HUES64 (cell line): ENCODE measurements around the gene CSNK2B.

Source experiments
- H3K27ac ChIP-seq: 2 replicates; pipeline ENCODE4 v1.7.0; 2013; ENCODE audit warnings: low read depth, low read length, inconsistent platforms
- H3K27me3 ChIP-seq: 2 replicates; pipeline ENCODE4 v1.6.1; 2013; ENCODE audit warnings: mild to moderate bottlenecking, low read length; ENCODE audit not compliant: insufficient read depth
- H3K36me3 ChIP-seq: 2 replicates; pipeline ENCODE4 v1.6.1; 2013; ENCODE audit warnings: mild to moderate bottlenecking, low read length; ENCODE audit not compliant: insufficient read depth
- H3K4me1 ChIP-seq: 2 replicates; pipeline ENCODE4 v1.6.1; 2013; ENCODE audit warnings: mild to moderate bottlenecking, low read length, moderate library complexity; ENCODE audit not compliant: insufficient read depth
- H3K4me3 ChIP-seq: 2 replicates; pipeline ENCODE4 v1.5.1; 2013; ENCODE audit warnings: mild to moderate bottlenecking, low read length, moderate library complexity
- H3K9ac ChIP-seq: 2 replicates; pipeline ENCODE4 v1.6.1; 2013; ENCODE audit warnings: mild to moderate bottlenecking, low read depth, low read length
- H3K9me3 ChIP-seq: 2 replicates; pipeline ENCODE4 v1.6.1; 2013; ENCODE audit warnings: low read depth, low read length; ENCODE audit not compliant: insufficient read depth
- WGBS: fragments of 150-250, 120-280 bp; methylation state at CpG from one replicate; pipeline ENCODE4 v1.1.7; 2013; ENCODE audit warnings: missing lambda C conversion rate; 5-methylcytosine and 5-hydroxymethylcytosine counted together

Gene CSNK2B

DNA sequence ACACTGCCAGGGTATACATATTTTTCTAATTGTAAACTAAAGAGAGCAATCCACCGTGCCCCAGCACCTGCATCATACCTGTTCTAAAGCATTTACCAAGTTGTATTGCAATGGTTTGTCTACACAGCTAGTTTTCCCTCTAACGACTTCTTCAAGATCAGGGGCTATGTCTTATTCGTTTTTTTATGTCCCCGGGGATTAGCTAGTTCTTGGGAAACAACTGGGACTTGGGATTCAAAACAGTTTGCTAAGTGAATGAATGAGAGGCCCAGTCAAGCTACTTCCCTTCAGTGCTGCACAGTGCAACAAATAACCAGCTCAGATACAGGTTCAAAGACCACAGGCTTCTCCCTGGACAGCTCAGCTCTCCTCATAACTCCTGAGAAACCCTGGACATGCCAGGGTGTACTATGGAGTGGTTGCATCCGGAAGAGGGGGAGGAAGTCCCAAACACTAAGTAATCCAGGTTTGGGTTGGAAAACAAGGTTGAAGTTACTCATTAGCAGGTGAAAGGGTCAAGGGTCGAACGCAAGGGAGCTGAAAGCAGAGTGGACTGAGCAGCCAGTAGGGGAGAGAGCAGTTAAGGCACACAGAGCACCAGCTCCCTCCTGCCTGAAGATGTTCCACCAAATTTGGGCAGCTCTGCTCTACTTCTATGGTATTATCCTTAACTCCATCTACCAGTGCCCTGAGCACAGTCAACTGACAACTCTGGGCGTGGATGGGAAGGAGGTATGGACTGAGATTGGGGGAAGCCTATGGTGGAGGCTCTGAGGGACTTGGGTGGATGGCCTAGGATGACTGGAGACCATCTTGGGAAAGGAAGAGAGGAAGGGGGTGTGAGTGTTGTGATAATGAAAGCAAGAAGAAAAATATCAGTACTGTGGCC is 10.3 kb upstream of the CSNK2B start, which contains the start of gene APOM:
Gene APOM, plus strand, starts transcription at position 546 of the 889 bp plus-strand sequence. Its CDS starts 73 bp downstream, at position 619.
- Histone ChIP-seq H3K27me3 (no peaks in the 10 kb centered on the region), H3K9me3 (no peaks in the 10 kb centered on the region), H3K9ac (no peak within 1 kb of the TSS), H3K4me1 (peaks cover 10% of the 10 kb centered on the region; the same call in 1 of the 2 replicates), H3K4me3 (no peak within 1 kb of the TSS), H3K36me3 (peaks cover 16% of the 10 kb centered on the region), H3K27ac (no peak within 1 kb of the TSS)
- WGBS = 90% methylated on average over 8 of the region's 8 CpGs

DNA sequence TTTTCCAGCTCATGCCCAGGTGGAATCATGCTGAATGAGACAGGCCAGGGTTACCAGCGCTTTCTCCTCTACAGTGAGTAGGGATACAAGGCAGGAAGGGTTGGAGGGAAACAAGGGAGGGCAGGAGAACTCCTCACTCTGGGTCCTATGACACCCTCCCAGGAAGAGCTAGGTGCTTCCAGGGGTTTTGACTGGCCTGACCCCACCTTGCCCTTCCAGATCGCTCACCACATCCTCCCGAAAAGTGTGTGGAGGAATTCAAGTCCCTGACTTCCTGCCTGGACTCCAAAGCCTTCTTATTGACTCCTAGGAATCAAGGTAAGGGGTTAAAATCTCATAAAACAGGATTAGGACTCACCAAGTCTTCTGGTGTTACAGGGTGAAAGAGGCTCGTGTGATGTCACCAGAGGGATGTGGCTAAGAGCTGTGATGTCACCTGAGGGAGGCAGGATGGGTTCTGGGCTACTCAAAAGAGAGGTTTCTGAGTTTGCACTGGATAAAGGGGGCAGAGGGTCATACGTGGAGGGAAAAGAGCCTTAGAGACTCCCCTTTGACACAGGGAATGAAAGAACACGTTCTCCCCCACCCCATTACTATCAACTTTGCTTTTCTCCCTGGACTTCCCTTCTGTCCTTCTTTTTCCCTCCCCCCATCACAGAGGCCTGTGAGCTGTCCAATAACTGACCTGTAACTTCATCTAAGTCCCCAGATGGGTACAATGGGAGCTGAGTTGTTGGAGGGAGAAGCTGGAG is 8.3 kb upstream of the CSNK2B start:
- Histone ChIP-seq H3K9ac (no peak overlapping the region), H3K36me3 (peaks cover 22% of the 10 kb centered on the region), H3K27me3 (no peaks in the 10 kb centered on the region), H3K27ac (no peak overlapping the region), H3K4me1 (peaks cover 8% of the 10 kb centered on the region; the same call in 1 of the 2 replicates), H3K9me3 (no peaks in the 10 kb centered on the region), H3K4me3 (no peak overlapping the region)
- WGBS = 92% methylated on average over 6 of the region's 6 CpGs

DNA sequence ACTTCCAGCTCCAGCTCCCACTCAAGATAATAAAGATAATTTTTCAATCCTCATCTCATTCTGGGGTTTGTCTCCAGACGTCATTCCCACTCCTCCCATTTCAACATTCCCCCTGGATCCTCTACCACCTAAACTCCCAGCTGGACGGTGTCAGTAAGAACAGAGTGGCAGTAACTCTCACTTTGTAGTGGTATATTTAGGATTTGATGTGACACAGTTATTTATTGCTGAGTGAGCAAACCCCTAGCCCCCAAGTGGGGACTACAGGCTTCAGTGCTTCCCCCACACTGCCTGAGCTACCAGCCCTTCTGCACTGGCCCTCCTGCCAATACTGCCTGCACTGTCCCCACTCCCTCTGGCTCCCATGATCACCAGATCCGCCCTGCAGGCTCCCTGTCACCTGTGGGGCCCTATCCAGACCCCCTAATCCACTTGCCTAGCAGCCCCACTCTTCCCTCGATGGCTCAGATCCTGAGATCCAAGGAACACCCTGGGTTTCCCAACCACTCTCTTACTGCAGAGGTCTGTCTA is 7.7 kb upstream of the CSNK2B start:
- WGBS = 89% methylated on average over 4 of the region's 4 CpGs
- Histone ChIP-seq H3K9me3 (no peaks in the 10 kb centered on the region), H3K36me3 (peaks cover 29% of the 10 kb centered on the region), H3K27ac (no peak overlapping the region), H3K4me3 (no peak overlapping the region), H3K4me1 (peaks cover 9% of the 10 kb centered on the region), H3K9ac (no peak overlapping the region), H3K27me3 (no peaks in the 10 kb centered on the region)

DNA sequence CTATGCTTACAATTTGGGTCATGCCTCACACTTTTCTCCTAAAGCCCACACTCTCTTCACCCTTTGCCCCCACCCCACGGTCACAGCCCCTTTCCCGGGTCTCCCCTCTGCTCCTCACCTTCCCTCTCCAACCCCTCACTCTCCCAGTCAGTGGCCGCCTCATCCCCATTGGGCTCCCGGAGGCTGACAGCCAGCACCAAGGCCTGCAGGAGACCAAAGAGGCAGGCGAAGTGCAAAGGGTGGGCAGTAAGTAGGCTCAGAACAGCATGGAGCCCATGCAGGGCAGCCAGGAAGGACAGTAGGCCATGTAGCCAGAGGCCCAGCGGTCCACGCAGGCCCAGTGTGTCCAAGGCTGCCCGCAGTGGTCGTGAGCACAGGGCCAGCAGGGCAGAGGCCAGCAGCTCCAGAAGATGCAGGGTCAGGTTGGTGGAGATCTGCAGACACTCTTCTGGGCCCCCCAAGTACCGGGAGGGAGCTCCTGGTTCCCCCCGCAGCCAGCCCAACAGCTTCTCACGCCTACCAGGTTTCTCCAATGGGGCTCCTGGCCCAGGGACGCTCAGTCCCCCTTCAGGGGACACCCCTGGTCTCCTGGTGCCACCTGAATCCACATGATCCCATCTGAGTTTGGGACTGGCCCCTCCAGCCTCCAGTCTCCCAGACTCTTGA is 6.8 kb upstream of the CSNK2B start:
- Histone ChIP-seq H3K4me1 (peaks cover 17% of the 10 kb centered on the region), H3K9me3 (no peaks in the 10 kb centered on the region), H3K36me3 (peaks cover 38% of the 10 kb centered on the region), H3K9ac (peak overlapping the region; percentile 91; the same call in 1 of the 2 replicates), H3K4me3 (peak overlapping the region; percentile 83), H3K27me3 (no peaks in the 10 kb centered on the region), H3K27ac (no peak overlapping the region)
- 94% methylated on average over 13 of the region's 13 CpGs for WGBS

DNA sequence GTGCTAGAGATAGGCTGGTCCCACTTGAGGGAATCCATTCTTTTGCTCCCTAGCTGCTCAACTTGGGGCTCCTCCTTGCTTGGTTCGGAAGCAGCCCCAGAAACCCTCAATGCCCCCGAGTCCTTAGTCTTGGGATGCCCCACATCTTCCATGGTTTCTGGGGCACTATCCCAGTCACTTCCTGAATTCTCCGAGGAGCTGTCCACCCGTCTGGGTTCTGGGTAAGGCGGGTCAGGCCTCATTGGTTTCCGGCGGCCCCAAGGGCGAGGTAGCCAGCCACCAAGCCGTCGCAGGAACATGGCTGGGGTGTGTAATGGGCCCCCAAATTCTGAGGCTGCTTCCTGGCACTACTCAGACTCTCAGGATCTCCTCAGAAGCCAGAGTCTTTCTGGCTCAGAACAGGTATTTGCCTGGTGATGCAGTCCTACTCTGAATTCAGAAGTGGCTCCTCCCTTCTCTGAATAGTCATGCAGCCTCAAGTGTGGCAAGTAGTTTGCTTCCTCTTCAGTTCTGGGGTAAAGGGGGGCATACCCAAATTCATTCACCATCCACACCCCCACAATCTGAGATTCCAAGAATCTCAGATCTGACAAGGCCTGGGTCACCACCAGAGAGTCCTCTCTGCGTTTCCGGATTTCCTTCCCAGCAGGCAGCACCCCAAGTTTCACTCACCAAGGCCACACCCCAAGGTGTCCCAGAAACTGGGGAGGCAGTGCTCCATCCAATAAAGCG is 6.1 kb upstream of the CSNK2B start:
- Histone ChIP-seq H3K27ac (peak overlapping the region; percentile 88), H3K27me3 (no peaks in the 10 kb centered on the region), H3K4me3 (peak overlapping the region; percentile 83), H3K9me3 (no peaks in the 10 kb centered on the region), H3K4me1 (peaks cover 19% of the 10 kb centered on the region), H3K9ac (peak overlapping the region; percentile 91), H3K36me3 (peaks cover 38% of the 10 kb centered on the region)
- WGBS = 49% methylated on average over 13 of the region's 13 CpGs

DNA sequence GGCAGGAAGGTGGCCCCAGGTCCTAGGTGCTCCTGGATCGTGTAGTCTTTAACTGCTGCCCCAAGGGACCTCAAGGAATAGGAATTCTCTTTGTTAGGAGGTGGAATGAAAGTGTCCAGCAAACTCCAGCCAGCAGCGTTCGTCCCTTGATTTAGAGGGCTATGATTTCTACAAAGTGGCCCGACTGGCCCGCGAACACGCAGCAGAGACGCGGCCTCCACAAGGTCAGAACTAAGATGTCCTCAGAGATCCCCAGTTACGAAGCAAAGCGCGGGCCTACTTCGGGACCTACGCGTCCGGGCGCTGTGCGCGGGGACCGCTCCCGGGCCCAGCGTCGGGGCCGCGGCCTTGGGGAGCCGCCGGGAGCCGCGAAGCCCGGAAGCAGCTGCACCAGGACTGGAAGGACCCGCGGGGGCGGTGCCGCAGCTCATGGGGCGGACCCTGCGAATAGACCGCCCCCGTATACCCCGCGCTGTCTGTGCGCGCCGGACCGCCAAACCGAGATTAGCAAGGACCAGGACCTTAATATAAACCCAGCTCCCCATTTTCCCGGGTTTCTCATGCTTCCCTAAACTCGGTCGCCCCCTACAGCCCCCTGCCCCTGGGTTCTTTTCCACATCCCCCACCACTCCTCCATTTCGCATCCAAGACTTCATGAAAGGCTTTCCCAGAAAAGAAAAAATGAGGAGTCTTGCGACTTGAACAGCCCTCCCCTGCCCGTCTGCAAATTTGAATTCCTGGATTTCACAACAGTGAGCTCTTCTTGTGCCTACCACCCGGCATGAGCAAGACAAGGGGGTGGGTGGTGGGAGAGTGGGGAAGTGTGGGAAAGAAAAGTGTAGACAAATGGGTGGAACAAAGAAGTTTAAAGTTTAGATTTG is 5.3 kb upstream of the CSNK2B start, which contains the start of gene C6orf47:
Gene C6orf47, minus strand, starts transcription at position 398 of the 881 bp plus-strand sequence. CDS start 831 bp downstream, outside the sequence.
- peak within 1 kb of the TSS; percentile 91 for H3K9ac ChIP-seq
- peak within 1 kb of the TSS; percentile 88 for H3K27ac ChIP-seq
- 1% methylated on average over 52 of the region's 52 CpGs for WGBS
- H3K4me3 ChIP-seq = peak within 1 kb of the TSS; percentile 83
- peaks cover 19% of the 10 kb centered on the region for H3K4me1 ChIP-seq
- peaks cover 38% of the 10 kb centered on the region for H3K36me3 ChIP-seq
- no peaks in the 10 kb centered on the region for H3K9me3 ChIP-seq
- no peaks in the 10 kb centered on the region for H3K27me3 ChIP-seq

DNA sequence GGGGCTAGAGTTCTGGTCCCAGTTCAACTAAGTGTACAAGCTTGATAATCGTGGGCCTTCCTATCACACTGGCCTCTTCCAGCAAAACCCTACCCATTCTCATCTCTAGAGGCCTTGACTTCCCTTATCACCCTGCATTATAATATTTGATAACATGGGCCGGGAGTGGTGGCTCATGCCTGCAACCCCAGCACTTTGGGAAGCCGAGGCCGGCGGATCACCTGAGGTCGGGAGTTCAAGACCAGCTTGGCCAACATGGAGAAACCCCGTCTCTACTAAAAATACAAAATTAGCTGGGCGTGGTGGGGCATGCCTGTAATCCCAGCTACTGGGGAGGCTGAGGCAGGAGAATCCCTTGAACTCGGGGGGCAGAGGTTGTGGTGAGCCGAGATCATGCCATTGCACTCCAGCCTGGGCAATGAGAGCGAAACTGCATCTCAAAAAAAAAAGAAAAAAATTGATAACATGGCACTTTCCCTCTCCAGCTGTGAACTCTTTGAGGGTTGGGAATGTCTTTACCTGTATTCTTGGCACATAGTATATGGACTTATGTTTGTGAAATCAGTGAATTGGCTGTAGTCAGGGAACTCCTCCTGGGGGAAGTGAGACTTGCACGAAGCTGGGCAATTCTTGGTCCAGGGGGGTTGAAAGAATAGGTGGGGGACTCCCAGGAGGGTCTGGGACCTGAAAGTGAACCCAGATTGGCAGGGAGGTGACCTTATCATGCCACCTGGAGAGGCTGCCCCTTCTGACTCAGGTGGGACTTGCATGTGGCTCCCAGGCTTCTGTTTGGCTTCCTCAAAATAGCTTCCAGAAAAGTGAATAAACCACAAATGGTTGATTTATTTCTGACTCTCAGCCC is 4.4 kb upstream of the CSNK2B start:
- H3K36me3 ChIP-seq = peaks cover 38% of the 10 kb centered on the region
- peak overlapping the region; percentile 91; the same call in 1 of the 2 replicates for H3K9ac ChIP-seq
- peak overlapping the region; percentile 83 for H3K4me3 ChIP-seq
- H3K27me3 ChIP-seq = no peaks in the 10 kb centered on the region
- H3K4me1 ChIP-seq = peaks cover 19% of the 10 kb centered on the region
- H3K27ac ChIP-seq = peak overlapping the region; percentile 81
- H3K9me3 ChIP-seq = no peaks in the 10 kb centered on the region
- 91% methylated on average over 12 of the region's 12 CpGs for WGBS

- Histone ChIP-seq H3K36me3 (peaks cover 40% of the 10 kb centered on the region), H3K4me1 (peaks cover 19% of the 10 kb centered on the region), H3K9me3 (no peaks in the 10 kb centered on the region), H3K4me3 (no peak overlapping the region), H3K27ac (no peak overlapping the region), H3K27me3 (no peaks in the 10 kb centered on the region), H3K9ac (no peak overlapping the region)
- WGBS = 96% methylated on average over 12 of the region's 12 CpGs
Observed at GRCh38 chr6:31662124-31662723, 3.7 kb upstream of the CSNK2B start.
